Measurements from ENCODE around the gene PFN1. TPM values are rescaled to one million over a fixed set of nuclear protein-coding genes. Genes with fewer than 3 reads are reported as not detected.

PFN1 gene
- total RNA-seq, 1 experiment from 2014 or later, result 1,026 TPM

DNA sequence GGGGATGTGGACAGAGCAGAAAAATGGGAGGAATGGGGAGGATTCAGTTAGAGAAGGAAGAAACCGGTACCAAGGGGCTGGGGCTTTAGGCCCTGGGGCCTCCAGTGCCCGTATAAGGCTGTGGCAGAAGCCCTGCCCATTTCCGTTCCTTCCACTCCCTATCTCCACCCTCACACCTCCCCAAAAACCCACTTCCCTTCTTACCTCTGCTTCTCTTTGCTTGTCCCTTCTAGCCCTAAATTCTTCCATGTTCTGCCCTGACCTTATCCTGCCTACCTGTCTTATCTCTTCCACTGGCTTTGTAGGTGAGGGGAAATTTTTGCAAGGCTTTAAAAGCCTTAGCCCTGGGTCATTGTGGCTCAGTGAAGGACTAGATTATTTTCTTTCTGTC is 4.2 kb downstream of the PFN1 start:
- DNase-seq (ENCODE audit: low spot score), result no peak
- TF ChIP-seq, protein P1, sequence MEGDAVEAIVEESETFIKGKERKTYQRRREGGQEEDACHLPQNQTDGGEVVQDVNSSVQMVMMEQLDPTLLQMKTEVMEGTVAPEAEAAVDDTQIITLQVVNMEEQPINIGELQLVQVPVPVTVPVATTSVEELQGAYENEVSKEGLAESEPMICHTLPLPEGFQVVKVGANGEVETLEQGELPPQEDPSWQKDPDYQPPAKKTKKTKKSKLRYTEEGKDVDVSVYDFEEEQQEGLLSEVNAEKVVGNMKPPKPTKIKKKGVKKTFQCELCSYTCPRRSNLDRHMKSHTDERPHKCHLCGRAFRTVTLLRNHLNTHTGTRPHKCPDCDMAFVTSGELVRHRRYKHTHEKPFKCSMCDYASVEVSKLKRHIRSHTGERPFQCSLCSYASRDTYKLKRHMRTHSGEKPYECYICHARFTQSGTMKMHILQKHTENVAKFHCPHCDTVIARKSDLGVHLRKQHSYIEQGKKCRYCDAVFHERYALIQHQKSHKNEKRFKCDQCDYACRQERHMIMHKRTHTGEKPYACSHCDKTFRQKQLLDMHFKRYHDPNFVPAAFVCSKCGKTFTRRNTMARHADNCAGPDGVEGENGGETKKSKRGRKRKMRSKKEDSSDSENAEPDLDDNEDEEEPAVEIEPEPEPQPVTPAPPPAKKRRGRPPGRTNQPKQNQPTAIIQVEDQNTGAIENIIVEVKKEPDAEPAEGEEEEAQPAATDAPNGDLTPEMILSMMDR (conservative IDR thresholded peaks at IDR 0.05; ENCODE audit: low read depth, low read length), result no peak
- TF ChIP-seq EZH2 (IDR thresholded peaks at IDR 0.05; ENCODE audit: borderline replicate concordance, low read depth, low read length, poor library complexity, severe bottlenecking), result no peak
- intact Hi-C loops (cut with micrococcal nuclease; ENCODE audit: unreplicated experiment), result no loop called here
- ChIA-PET POLR2A (ENCODE audit: low non-redundant PET) (interaction anchor here (1.0 kb wide), 1 partner anchor 23 kb away, joined by 4 read pairs; no protein-coding TSS in a partner anchor), CTCF (no interaction called here)
- Histone ChIP-seq H3K27ac (ENCODE audit: low read depth, low read length, poor library complexity, severe bottlenecking) (peak overlapping the region; percentile 99), H3K9me3 (ENCODE audit: low read depth, low read length, poor library complexity, severe bottlenecking) (no peaks in the 10 kb centered on the region), H3K4me3 (ENCODE audit: low read depth, low read length, poor library complexity, severe bottlenecking) (no peak overlapping the region), H3K4me1 (ENCODE audit: insufficient read depth, low read length, poor library complexity, severe bottlenecking) (peaks cover 35% of the 10 kb centered on the region), H3K36me3 (ENCODE audit: insufficient read depth, low read length, poor library complexity, severe bottlenecking) (peaks cover 41% of the 10 kb centered on the region), H3K27me3 (replicated peaks; ENCODE audit: insufficient read depth, low read depth, low read length, poor library complexity) (no peaks in the 10 kb centered on the region)
- BruUV-seq (replicated peaks), result no TSS peak

DNA sequence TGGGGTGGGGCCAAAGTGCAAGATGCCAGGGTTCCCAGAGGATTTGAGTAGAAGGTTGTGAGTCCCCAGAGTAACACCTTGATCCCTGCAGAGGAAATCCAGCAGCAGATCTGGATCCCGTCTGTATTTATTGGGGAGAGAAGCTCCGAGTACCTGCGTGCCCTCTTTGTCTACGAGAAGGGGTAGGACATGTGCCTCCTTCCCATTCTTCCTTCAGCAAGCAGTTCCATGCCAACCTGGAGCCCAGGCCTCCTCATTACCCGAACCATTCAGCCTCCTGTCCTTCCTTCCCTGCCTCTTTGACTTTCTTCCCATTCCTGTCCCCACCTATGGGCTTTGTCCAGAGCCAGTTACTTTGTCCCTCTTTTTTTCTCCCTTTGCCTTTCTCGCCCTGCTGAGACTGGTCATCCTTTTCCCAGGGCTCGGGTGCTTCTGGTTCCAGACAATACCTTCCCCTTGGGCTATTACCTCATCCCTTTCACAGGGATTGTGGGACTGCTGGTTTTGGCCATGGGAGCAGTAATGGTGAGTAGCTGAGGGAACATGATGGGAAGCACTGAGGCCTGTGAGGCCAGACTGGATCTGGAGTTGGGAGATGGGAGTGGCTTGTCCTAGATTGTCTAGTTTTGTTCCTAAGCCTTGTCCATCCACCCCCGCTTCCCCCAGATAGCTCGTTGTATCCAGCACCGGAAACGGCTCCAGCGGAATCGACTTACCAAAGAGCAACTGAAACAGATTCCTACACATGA is 5.4 kb downstream of the PFN1 start:
- no peak overlapping the region for H3K4me3 ChIP-seq (ENCODE audit: low read depth, low read length, poor library complexity, severe bottlenecking)
- intact Hi-C loops (cut with micrococcal nuclease; ENCODE audit: unreplicated experiment), result no loop called here
- H3K27me3 ChIP-seq (replicated peaks; ENCODE audit: insufficient read depth, low read depth, low read length, poor library complexity), result no peaks in the 10 kb centered on the region
- no peak for TF ChIP-seq EZH2 (IDR thresholded peaks at IDR 0.05; ENCODE audit: borderline replicate concordance, low read depth, low read length, poor library complexity, severe bottlenecking)
- TF ChIP-seq, protein P1 (conservative IDR thresholded peaks at IDR 0.05; ENCODE audit: low read depth, low read length), result no peak
- peaks cover 48% of the 10 kb centered on the region for H3K36me3 ChIP-seq (ENCODE audit: insufficient read depth, low read length, poor library complexity, severe bottlenecking)
- peaks cover 41% of the 10 kb centered on the region for H3K4me1 ChIP-seq (ENCODE audit: insufficient read depth, low read length, poor library complexity, severe bottlenecking)
- ChIA-PET POLR2A (ENCODE audit: low non-redundant PET) (no interaction called here), CTCF (no interaction called here)
- no TSS peak for BruUV-seq (replicated peaks)
- DNase-seq (ENCODE audit: low spot score), result no peak
- no peaks in the 10 kb centered on the region for H3K9me3 ChIP-seq (ENCODE audit: low read depth, low read length, poor library complexity, severe bottlenecking)
- H3K27ac ChIP-seq (ENCODE audit: low read depth, low read length, poor library complexity, severe bottlenecking), result peak overlapping the region; percentile 99

GRCh38 chr17:4941319-4941610 is 7.1 kb downstream of the PFN1 start:
- peak overlapping the region; percentile 94 for H3K27ac ChIP-seq (ENCODE audit: low read depth, low read length, poor library complexity, severe bottlenecking)
- DNase-seq (ENCODE audit: low spot score), result no peak
- intact Hi-C loops (cut with micrococcal nuclease; ENCODE audit: unreplicated experiment), result no loop called here
- ChIA-PET CTCF (no interaction called here), POLR2A (ENCODE audit: low non-redundant PET) (no interaction called here)
- TF ChIP-seq EZH2 (IDR thresholded peaks at IDR 0.05; ENCODE audit: borderline replicate concordance, low read depth, low read length, poor library complexity, severe bottlenecking), result no peak
- TF ChIP-seq, protein P1 (conservative IDR thresholded peaks at IDR 0.05; ENCODE audit: low read depth, low read length), result no peak
- peak overlapping the region; percentile 75 for H3K4me3 ChIP-seq (ENCODE audit: low read depth, low read length, poor library complexity, severe bottlenecking)
- no peaks in the 10 kb centered on the region for H3K27me3 ChIP-seq (replicated peaks; ENCODE audit: insufficient read depth, low read depth, low read length, poor library complexity)
- no peaks in the 10 kb centered on the region for H3K9me3 ChIP-seq (ENCODE audit: low read depth, low read length, poor library complexity, severe bottlenecking)
- peaks cover 52% of the 10 kb centered on the region for H3K36me3 ChIP-seq (ENCODE audit: insufficient read depth, low read length, poor library complexity, severe bottlenecking)
- H3K4me1 ChIP-seq (ENCODE audit: insufficient read depth, low read length, poor library complexity, severe bottlenecking), result peaks cover 36% of the 10 kb centered on the region
- BruUV-seq (replicated peaks), result no TSS peak

All from A673 (cell line).